H4 (cell line): Measurements from ENCODE around the gene DLGAP1. TPM values are rescaled to one million over a fixed set of nuclear protein-coding genes. Genes with fewer than 3 reads are reported as not detected.
"Not testable (repeated sequence)": the region's sequence is repeated elsewhere in the genome, so short reads cannot be mapped to it uniquely, and the experiment has no call there.

Experiments used
- DNase-seq: peaks from one replicate; pipeline ENCODE4 v3.0.0-alpha.2; 2015; ENCODE audit warnings: low spot score
- total RNA-seq: library from RNA; depleted of rRNA; stranded (reverse); fragments of >200 nt; shearing (Covaris generic); gene quantifications from 2 replicates; pipeline ENCODE4 v1.2.3, GENCODE V29; 2014

DLGAP1 gene
- total RNA-seq, 1 experiment from 2014 or later = not detected

- no peak for DNase-seq
Observed at GRCh38 chr18:4078246-4078645, 376.9 kb downstream of the DLGAP1 start.

GRCh38 chr18:4077721-4078120 is 377.4 kb downstream of the DLGAP1 start:
- no peak for DNase-seq

DNA sequence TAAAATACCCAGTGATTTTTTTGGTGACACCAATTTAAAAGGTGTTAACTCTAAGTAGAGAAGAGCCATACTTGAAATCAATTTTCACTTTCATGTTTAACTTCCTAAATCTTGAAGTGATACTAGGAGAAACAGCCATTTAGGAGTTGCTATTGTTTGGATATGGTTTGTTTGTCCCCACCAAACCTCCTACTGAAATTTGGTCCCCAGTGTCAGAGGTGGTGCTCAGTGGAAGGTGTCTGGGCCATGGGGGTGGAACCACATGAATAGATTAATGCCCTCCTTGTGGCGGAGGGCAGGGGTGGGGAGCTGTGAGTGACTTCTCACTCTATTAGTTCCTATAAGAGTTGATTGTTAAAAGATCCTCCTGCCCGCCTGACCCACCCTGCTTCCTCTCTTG is 377.9 kb downstream of the DLGAP1 start:
- DNase-seq = no peak

- no peak for DNase-seq
Observed at GRCh38 chr18:4074647-4075046, 380.5 kb downstream of the DLGAP1 start.

GRCh38 chr18:4069183-4069582 is 385.9 kb downstream of the DLGAP1 start:
- no peak for DNase-seq

DNA sequence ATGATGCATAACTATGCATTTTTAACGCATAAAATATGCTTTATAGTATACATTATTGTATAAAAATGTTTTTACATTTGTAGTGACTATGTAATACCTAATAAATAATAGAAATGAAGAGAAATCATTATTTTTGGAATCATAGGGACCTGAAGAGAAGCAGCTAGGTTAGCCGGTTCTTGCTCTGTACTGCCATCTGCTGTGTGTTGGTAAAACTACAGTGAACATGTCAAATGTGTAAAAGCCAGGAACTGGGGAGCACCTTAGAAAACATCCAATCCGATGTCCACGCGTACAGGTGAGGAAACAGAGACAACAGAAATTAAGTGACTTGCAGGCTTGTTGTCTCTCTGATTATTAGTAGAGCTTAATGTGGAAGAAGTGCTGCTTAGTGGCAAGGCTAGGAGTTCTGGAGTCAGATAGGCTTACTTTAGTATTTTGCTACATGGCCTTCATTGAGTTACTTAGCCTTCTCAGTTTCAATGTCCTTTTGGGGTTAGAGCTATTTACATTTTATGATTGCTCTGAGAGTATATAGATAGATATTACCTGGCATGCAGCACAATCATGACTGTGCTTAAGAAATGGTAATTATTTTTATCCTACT is 386.5 kb downstream of the DLGAP1 start:
- DNase-seq = peak; percentile 39

GRCh38 chr18:4063545-4063944 is 391.6 kb downstream of the DLGAP1 start:
- no peak for DNase-seq

- DNase-seq = no peak
Observed at GRCh38 chr18:4060427-4061281, 394.5 kb downstream of the DLGAP1 start.

DNA sequence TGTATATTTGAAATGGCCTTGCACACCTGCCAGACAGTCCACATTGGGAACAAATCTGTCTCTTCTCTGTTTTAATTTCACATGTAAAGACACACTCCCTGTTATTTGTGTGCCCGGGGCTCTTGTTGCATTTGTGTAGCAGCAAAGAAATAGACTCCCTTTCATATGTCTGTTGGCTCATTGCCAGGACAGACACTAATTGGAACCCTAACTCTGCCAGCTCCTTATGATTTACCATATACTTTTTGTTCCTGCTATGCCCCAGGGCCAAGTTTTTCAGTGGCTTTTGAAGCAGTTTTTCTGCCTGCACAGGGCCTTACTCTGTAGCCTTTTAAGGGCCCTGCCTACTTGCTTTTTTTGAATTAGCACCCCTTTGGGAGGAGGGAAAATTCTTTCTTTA is 396.9 kb downstream of the DLGAP1 start:
- no peak for DNase-seq

DNA sequence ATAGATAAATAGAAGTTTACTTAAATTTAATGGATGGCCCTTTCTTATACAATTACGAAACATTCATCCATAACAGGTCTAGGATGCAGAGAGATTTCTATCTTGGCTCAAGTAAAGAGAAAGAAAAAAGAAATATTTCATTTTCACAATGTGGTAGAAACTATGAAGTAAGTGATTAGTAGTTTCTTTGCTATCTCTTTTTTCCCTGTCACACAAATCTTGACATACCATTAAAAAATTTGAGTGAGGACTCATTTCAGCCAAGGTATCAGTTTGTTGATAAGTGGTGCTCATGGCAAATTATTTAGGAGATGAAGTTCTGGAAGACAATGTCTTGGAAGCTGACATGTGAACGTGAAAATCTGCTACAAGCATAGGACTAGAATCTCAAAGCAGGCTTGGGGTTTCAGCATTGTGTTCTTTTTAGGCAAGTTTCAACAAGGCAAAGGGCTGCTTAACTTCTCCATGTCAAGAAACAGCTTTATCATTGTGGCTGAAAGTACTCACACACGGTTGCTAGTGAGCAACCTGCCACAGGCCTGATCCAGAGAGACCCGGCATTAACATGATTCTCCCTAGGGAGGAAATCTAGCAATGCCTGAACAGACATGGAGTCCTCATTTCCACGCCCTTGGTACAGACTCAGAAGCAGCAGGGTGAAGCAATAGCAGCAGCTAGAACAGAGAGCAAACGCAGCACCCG is 414.6 kb downstream of the DLGAP1 start:
- DNase-seq = no peak

DNA sequence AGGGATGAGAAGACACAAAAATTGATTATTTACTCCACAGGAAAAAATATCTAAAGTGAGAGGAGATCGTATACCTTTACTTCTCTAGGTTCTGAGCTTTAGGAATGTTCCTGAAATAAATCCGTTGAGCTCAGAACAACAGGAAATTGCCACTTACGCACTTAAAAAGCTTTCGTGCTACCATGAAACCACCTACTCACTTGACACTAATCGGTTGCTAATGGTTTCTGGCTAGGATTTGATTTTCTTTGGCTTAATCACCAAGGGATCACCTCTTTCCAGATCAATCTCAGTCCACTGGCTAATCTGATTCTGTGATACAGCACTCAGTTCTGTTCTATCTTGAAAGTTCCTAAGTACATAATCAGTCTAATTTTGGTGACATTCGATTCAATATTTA is 419.6 kb downstream of the DLGAP1 start:
- no peak for DNase-seq

GRCh38 chr18:4034815-4035214 is 420.3 kb downstream of the DLGAP1 start:
- DNase-seq = not testable (repeated sequence)

- DNase-seq = no peak
Observed at GRCh38 chr18:4026542-4026941, 428.6 kb downstream of the DLGAP1 start.

GRCh38 chr18:4024702-4025101 is 430.4 kb downstream of the DLGAP1 start:
- no peak for DNase-seq

GRCh38 chr18:4022749-4023148 is 432.4 kb downstream of the DLGAP1 start:
- not testable (repeated sequence) for DNase-seq

DNA sequence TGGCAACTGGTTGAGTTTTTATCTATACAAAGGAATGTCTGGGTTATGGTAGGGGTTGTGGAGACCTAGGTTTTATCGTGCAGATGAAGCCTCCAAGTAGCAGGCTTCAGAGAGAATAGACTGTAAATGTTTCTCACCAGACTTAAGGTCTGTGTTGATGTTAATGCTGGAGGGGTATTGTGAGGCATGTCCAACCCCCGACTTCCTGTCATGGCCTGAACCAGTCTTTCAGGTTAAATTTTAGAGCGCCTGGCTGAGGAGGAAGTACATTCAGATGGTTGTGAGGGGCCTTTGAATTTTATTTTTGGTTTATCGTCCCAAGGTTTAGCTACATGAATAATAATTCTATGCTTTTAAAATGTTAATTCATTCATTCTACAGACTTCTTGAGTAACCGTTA is 435.1 kb downstream of the DLGAP1 start:
- DNase-seq = no peak

DNA sequence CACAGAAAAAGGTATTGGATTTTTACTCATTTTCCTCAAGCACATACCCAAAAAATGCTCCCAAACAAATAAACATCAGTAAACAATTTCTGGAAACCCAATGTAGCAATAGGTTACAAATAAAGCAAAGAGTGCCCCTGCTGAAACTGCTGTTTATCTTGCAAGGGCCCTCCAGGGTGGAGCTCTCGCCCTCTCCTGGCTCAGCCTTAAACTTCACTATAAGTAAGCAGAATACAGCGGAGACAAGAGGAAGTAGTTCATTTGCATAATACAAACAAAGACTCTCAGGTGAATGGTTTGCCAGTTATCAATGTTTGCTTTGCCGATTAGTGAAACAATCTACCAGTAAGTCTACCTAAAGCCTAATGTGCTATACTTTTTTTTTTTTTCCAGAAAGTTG is 437.6 kb downstream of the DLGAP1 start:
- DNase-seq = peak; percentile 42

- no peak for DNase-seq
Observed at GRCh38 chr18:4016391-4017049, 438.6 kb downstream of the DLGAP1 start.

GRCh38 chr18:4007846-4008245 is 447.3 kb downstream of the DLGAP1 start:
- no peak for DNase-seq

- DNase-seq = no peak
Observed at GRCh38 chr18:4004183-4004829, 450.8 kb downstream of the DLGAP1 start.

DNA sequence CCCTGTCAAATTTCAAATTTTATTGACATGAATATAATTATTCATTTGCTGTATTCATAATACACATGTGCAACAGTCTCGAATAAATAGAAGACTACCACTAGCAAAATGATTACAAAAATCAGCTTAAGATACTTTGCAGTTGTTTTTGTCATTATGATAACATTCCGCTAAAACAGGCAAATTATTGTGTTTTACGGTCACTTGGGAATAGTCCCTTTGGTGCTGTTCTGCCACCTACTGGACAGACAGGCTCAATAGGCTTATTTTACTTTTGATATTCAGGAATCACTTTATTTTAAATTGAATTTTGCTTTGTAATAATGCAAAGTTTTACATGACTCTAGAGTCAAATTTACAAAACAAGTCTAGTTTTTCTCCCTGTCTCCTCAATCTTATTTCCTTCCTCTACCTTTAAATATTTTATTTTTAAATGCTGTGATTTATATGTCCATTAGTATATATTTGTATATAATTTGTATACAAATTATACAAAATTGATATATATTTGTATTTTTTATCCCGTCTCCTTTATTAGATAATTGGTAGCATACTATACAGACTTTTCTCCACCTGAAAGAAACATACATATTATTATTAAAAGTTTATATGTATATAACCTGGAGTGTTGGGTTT is 456.3 kb downstream of the DLGAP1 start:
- peak; percentile 55 for DNase-seq
